Bronchial epithelial cell (primary cell): ENCODE data around the gene SLC22A13. TPM values are rescaled to one million over a fixed set of nuclear protein-coding genes. Genes with fewer than 3 reads are reported as not detected.

Experiments used
- DNase-seq: peaks from one replicate; pipeline ENCODE4 v3.0.0-alpha.2; 2010; ENCODE audit warnings: low read depth
- FAIRE-seq: peaks from 2 replicates; lab custom pipeline; 2011; peaks lifted over from hg19 to GRCh38; lab: Jason Lieb, UNC
- H3K27me3 ChIP-seq: 2 replicates; pipeline ENCODE4 v1.5.1; 2011; ENCODE audit warnings: low read length; ENCODE audit not compliant: control insufficient read depth, insufficient read depth
- H3K36me3 ChIP-seq: 2 replicates; pipeline ENCODE4 v1.5.1; 2011; ENCODE audit warnings: low read length; ENCODE audit not compliant: control insufficient read depth, insufficient read depth
- H3K4me3 ChIP-seq: 2 replicates; pipeline ENCODE4 v1.5.1; 2011; ENCODE audit warnings: mild to moderate bottlenecking, low read depth, low read length, control low read depth
- total RNA-seq: library from RNA; depleted of rRNA; stranded (reverse); fragments of >200 nt; gene quantifications from 2 replicates; pipeline ENCODE4 v1.2.1, GENCODE V29; 2014
- TF ChIP-seq, protein P1 (sequence below): IDR thresholded peaks from 2 replicates; pipeline ENCODE4 v1.5.1; 2011; ENCODE audit warnings: mild to moderate bottlenecking, moderate library complexity, low read length, control low read depth, inconsistent platforms; ENCODE audit not compliant: insufficient read depth, severe bottlenecking

The SLC22A13 gene
- total RNA-seq, 1 donor from 2014 or later, result 0.79 TPM

DNA sequence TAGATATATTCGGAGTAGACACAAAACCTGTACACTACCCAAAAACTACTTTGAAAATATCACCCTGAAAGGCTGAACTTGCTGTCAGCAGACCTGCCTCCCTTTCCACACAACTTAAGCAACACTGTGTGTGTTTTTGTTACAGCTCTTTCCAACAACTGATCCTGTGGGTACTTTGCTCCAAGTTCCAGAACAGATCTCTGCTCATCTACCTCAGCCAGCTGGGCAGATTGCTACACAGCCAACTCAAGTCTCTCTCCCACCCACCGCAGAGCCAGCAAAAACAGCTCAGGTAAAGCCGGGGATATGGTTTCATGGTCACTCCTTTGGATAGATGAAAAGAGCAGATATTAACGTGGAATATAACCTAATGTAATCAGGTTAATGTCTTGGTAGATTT lies 19.7 kb upstream of the SLC22A13 start:
- FAIRE-seq, result no peak
- Histone ChIP-seq H3K4me3 (no peak overlapping the region), H3K36me3 (peaks cover 7% of the 10 kb centered on the region)

DNA sequence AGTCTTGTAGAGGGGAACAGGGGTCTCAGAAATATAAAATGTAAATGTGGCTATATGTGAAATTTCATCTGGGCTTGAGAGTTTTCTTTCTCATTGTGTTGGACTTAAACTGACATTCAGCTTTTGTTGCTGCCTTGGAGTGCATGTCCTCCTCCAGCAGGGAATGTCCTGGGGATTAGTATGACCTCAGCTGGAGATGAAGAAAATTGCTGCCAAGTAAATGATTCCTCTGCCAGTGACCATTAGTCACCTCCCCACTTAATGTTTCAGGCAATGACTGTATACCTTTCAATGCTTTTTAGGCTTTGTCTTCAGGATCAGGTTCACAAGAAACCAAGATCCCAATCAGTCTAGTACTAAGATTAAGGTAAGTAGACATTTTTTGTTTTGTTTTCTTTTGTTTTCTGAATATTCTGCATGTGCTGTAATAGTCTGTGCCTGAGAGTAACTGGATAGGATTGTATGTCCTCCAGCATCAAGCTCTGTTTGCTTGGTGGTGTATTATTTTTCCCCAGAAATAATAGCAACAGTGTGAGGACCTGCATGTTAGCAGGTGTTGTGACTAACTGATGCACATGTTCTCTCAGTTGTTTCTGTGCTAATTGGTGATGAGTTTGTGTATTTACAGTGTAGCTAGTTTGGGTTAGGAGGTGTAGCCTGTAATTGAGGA lies 18.1 kb upstream of the SLC22A13 start:
- peaks cover 16% of the 10 kb centered on the region for H3K36me3 ChIP-seq
- H3K4me3 ChIP-seq, result no peak overlapping the region
- peak; percentile 93 for DNase-seq
- TF ChIP-seq, protein P1, sequence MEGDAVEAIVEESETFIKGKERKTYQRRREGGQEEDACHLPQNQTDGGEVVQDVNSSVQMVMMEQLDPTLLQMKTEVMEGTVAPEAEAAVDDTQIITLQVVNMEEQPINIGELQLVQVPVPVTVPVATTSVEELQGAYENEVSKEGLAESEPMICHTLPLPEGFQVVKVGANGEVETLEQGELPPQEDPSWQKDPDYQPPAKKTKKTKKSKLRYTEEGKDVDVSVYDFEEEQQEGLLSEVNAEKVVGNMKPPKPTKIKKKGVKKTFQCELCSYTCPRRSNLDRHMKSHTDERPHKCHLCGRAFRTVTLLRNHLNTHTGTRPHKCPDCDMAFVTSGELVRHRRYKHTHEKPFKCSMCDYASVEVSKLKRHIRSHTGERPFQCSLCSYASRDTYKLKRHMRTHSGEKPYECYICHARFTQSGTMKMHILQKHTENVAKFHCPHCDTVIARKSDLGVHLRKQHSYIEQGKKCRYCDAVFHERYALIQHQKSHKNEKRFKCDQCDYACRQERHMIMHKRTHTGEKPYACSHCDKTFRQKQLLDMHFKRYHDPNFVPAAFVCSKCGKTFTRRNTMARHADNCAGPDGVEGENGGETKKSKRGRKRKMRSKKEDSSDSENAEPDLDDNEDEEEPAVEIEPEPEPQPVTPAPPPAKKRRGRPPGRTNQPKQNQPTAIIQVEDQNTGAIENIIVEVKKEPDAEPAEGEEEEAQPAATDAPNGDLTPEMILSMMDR, result peak; percentile 38
- H3K27me3 ChIP-seq, result no peaks in the 10 kb centered on the region
- FAIRE-seq, result peak; percentile 80

More for the DNA sequence above, 19.7 kb upstream of the SLC22A13 start:
- DNase-seq, result no peak
- no peaks in the 10 kb centered on the region for H3K27me3 ChIP-seq
- TF ChIP-seq, protein P1, result no peak

DNA sequence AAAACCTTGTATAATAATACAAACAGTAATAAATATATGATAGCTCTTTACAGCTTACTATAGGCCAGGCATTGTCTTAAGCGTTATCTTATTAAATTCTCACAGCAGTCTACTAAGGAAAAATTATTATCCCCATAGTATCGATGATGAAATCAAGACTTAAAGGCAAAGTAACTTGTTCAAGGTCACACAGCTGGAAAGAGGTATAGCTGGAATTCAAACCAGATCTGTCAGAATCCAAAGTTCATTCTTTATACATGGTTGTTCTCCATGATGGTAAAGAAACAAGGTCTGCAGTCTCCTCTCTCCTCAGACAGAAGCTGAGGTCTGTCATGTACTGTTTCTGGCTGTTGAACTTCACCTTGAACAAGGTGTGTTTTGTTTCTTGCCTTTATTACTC lies 15.4 kb upstream of the SLC22A13 start:
- H3K36me3 ChIP-seq, result peaks cover 28% of the 10 kb centered on the region
- H3K4me3 ChIP-seq, result no peak overlapping the region
- no peak for DNase-seq
- no peak for FAIRE-seq
- TF ChIP-seq, protein P1, result no peak
- no peaks in the 10 kb centered on the region for H3K27me3 ChIP-seq

DNA sequence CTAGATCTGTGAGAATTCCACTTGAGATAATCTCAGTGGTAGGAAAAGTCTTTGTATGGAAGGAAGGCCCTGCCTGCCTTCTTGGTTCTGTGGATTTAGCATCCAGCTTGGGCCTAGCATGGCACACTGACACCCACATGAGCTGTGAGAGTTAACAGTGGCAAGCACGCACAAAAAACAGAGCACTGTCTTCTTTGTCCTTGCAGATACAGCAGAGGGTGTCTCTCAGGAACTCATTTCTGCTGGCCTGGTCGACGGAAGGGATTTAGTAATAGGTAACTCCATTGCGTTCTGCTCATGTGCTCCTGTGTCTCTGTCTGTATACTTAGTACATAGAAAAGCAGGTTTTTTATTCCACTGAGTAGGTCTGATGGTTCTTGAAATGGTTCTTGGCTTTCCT lies 14.4 kb upstream of the SLC22A13 start:
- no peak overlapping the region for H3K4me3 ChIP-seq
- no peaks in the 10 kb centered on the region for H3K27me3 ChIP-seq
- FAIRE-seq (no peak), DNase-seq (no peak)
- TF ChIP-seq, protein P1, result no peak
- H3K36me3 ChIP-seq, result peaks cover 28% of the 10 kb centered on the region

DNA sequence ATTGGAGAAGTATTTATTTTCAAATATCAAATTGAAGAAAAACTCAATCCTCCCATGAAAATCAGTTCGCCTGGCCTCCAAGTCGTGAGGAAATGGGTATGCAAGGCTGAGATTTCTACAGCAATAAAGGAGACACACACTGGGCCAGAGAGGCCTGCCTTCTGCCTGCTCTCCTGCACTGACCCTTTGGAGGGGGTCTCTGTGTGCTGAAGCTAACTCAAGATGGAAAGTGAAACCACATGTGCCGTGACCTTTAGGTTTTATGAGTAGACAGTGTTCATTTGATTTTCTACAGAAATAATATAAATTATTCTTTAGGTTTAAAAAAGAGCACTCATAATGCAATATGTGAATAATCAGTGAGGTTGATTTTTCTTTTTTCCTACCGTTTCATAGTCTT lies 11.9 kb upstream of the SLC22A13 start:
- DNase-seq, result no peak
- H3K36me3 ChIP-seq, result peaks cover 28% of the 10 kb centered on the region
- TF ChIP-seq, protein P1, result no peak
- no peak overlapping the region for H3K4me3 ChIP-seq
- H3K27me3 ChIP-seq, result no peaks in the 10 kb centered on the region
- no peak for FAIRE-seq

DNA sequence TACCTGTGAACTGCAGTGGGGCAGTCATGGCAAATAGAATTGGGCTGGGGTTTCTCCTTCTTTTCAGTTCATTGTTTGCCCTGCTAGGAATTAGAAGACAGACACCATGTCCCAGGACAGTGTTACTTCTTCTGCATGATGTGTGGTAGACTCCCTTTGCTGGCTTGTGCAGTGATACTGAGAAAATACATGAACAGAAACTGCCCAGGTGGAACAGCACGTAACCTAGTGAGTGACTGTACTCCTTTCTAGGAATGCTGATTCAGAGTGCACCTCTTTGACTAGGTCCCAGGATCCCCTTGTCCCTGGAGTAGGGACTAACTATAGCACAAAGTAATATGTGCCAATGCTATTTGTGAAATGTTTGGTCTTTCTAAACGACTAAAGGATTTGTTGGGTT lies 10.7 kb upstream of the SLC22A13 start:
- H3K27me3 ChIP-seq, result no peaks in the 10 kb centered on the region
- FAIRE-seq (no peak), DNase-seq (no peak)
- TF ChIP-seq, protein P1, result no peak
- peaks cover 23% of the 10 kb centered on the region for H3K36me3 ChIP-seq
- no peak overlapping the region for H3K4me3 ChIP-seq
